ENCODE measurements around the gene NUP188.
"Not testable (repeated sequence)": the region's sequence is repeated elsewhere in the genome, so short reads cannot be mapped to it uniquely, and the experiment has no call there.

The NUP188 gene

DNA sequence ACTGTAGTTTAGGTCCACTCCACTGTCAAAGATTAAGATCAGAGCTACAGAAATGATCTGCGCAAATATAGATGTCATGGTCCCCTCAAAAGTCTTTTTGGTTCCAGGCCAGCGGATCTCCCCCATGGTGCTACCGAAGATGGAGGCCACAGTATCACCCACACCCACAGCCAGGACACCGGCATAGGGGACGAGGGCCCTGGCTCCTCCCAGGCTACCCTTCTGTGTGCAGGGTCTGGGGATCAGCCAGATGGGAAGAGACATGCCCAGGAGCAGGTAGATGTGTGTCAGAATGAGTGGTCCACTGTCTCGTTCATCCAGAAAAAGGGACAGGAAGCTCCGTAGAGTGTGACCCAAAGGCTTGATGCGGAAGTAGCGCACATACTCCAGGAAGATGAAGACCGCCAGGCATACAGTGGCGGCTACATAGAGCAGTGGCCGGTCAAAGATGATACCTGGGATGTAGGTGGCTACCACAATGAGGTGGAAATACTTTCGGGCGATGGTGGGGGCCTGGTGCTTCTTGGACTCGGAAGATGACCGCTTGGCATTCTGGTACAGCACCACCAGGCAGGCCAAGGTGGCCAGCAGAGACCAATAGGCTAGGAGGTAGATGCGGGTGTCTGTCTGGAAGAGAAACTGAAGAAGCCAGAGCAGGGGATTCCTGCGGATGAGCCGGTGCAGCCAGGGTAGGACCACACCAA lies 1.5 kb upstream of the NUP188 start:
- peaks cover 2% of the 10 kb centered on the region for H3K27me3 Mint-ChIP-seq (ENCODE audit: low read depth, poor library complexity)
- TF ChIP-seq, protein P1, sequence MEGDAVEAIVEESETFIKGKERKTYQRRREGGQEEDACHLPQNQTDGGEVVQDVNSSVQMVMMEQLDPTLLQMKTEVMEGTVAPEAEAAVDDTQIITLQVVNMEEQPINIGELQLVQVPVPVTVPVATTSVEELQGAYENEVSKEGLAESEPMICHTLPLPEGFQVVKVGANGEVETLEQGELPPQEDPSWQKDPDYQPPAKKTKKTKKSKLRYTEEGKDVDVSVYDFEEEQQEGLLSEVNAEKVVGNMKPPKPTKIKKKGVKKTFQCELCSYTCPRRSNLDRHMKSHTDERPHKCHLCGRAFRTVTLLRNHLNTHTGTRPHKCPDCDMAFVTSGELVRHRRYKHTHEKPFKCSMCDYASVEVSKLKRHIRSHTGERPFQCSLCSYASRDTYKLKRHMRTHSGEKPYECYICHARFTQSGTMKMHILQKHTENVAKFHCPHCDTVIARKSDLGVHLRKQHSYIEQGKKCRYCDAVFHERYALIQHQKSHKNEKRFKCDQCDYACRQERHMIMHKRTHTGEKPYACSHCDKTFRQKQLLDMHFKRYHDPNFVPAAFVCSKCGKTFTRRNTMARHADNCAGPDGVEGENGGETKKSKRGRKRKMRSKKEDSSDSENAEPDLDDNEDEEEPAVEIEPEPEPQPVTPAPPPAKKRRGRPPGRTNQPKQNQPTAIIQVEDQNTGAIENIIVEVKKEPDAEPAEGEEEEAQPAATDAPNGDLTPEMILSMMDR (IDR thresholded peaks at IDR 0.05) = no peak
- peaks cover 39% of the 10 kb centered on the region for H3K4me1 Mint-ChIP-seq
- no peak for DNase-seq
- peaks cover 15% of the 10 kb centered on the region for H3K36me3 Mint-ChIP-seq (ENCODE audit: low read depth)
- H3K27ac Mint-ChIP-seq = peak overlapping the region; percentile 46
- H3K4me3 Mint-ChIP-seq = peak overlapping the region; percentile 98
- no peaks in the 10 kb centered on the region for H3K9me3 Mint-ChIP-seq

DNA sequence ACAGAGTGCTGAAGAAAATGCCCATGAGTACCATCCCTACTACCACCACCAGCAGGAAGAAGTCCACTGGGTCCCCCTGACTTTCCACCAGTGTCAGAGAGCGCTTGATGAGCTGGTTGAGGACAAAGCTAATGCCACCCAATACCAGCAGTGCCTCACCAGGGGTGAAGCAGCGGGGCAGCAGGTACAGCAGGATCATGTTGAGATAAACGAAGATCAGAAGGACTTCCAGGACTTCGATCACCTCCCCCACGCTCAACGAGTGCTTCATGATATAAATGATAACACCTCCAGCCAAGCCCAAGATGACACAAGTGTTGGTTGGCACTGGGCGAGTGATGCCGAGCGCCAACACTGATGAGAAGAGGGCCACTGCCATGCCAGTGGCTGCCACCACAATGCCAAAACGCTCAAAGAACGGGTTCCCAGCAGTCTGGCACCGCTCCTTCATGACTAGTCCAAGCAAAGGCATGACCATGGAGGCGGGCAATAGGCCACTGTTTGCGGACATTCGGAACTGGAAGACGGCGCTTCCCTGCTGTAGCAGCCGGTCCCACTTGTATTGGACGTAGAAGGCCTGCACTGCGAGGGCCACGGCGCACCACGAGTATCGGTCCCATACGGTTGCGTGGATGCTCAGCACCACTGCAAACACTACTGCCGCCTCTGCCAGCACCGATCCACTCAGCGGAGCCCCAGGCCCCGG lies 775 bp upstream of the NUP188 start:
- Mint-ChIP-seq H3K27me3 (ENCODE audit: low read depth, poor library complexity) (peaks cover 2% of the 10 kb centered on the region), H3K36me3 (ENCODE audit: low read depth) (peaks cover 20% of the 10 kb centered on the region), H3K9me3 (no peaks in the 10 kb centered on the region), H3K27ac (peak overlapping the region; percentile 64), H3K4me1 (peaks cover 34% of the 10 kb centered on the region), H3K4me3 (peak overlapping the region; percentile 98)
- no peak for DNase-seq
- TF ChIP-seq, protein P1 (IDR thresholded peaks at IDR 0.05) = no peak

DNA sequence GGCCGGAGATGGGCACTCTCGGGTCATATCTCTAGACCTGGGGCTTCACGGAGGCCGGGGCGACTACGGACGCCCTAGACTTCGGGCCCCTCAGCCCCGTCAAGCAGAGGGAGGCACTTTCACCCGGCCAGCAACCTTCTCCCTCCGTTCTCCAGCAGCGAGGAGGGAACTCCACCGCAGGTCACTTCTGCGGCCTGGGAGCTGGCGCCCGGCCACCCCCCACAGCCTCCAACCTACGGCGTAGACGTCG lies 297 bp upstream of the NUP188 start:
- Mint-ChIP-seq H3K4me1 (peaks cover 30% of the 10 kb centered on the region), H3K27me3 (ENCODE audit: low read depth, poor library complexity) (peaks cover 2% of the 10 kb centered on the region), H3K27ac (peak overlapping the region; percentile 64), H3K9me3 (no peaks in the 10 kb centered on the region), H3K36me3 (ENCODE audit: low read depth) (peaks cover 21% of the 10 kb centered on the region), H3K4me3 (peak overlapping the region; percentile 98)
- TF ChIP-seq, protein P1 (IDR thresholded peaks at IDR 0.05) = no peak
- DNase-seq = no peak

DNA sequence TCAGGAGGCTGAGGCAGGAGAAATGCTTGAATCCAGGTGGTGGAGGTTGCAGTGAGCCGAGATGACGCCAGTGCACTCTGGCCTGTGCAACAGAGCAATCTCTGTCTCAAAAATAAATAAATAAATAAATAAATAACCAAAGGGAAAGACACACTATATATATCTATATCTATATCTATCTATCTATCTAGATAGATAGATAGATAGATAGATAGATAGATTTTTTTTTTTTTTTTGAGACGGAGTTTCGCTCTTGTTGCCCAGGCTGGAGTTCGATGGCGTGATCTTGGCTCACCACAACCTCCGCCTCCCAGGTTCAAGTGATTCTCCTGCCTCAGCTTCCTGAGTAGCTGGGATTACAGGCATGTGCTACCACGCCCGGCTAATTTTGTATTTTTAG lies 13.9 kb downstream of the NUP188 start:
- peaks cover 61% of the 10 kb centered on the region for H3K36me3 Mint-ChIP-seq (ENCODE audit: low read depth)
- DNase-seq; H3K4me3 Mint-ChIP-seq; H3K27ac Mint-ChIP-seq; H3K9me3 Mint-ChIP-seq; H3K27me3 Mint-ChIP-seq (ENCODE audit: low read depth, poor library complexity); H3K4me1 Mint-ChIP-seq: not testable (repeated sequence)

DNA sequence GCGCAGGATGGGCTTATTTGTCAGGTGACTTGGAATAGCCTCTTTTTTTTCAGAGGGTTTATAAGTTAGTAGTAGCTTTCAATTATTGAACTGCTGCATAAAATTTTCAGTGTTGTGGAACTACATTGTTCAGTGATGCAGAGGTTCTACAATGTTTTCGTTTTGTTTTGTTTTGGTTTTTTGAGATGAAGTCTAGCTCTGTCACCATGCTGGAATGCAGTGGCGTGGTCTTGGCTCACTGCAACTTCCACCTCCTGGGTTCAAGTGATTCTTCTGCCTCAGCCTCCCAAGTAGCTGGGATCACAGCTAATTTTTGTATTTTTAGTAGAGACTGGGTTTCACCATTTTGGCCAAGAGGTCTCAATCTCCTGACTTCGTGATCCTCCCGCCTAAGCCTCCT lies 22.0 kb downstream of the NUP188 start:
- DNase-seq = no peak
- H3K4me1 Mint-ChIP-seq = no peaks in the 10 kb centered on the region
- H3K4me3 Mint-ChIP-seq = no peak overlapping the region
- H3K36me3 Mint-ChIP-seq (ENCODE audit: low read depth) = peaks cover 61% of the 10 kb centered on the region
- TF ChIP-seq, protein P1 (IDR thresholded peaks at IDR 0.05) = no peak
- no peak overlapping the region for H3K27ac Mint-ChIP-seq
- no peaks in the 10 kb centered on the region for H3K27me3 Mint-ChIP-seq (ENCODE audit: low read depth, poor library complexity)
- H3K9me3 Mint-ChIP-seq = no peaks in the 10 kb centered on the region

DNA sequence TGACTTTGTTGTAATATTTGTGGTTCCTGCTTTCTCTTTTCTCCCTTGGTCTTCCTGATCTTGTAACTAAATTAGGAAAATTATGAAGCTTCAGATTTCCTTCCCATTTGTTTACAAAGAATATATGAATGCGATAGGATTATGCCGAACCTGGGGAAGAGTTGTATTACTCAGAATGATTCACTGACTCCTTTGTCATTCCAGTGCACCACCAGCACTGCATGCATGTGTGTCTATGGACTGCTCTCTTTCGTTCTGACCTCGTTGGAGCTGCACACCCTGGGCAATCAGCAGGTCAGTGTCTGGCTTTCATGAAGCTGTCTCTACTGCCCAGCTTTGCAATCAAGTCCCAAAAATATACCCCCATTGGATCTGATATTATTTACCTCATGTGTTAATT lies 25.5 kb downstream of the NUP188 start:
- H3K27ac Mint-ChIP-seq = peak overlapping the region; percentile 83
- DNase-seq = no peak
- TF ChIP-seq, protein P1 (IDR thresholded peaks at IDR 0.05) = no peak
- no peaks in the 10 kb centered on the region for H3K9me3 Mint-ChIP-seq
- no peak overlapping the region for H3K4me3 Mint-ChIP-seq
- H3K27me3 Mint-ChIP-seq (ENCODE audit: low read depth, poor library complexity) = no peaks in the 10 kb centered on the region
- H3K36me3 Mint-ChIP-seq (ENCODE audit: low read depth) = peaks cover 73% of the 10 kb centered on the region
- no peaks in the 10 kb centered on the region for H3K4me1 Mint-ChIP-seq
